ENCODE measurements around the gene KDM2B. TPM values are rescaled to one million over a fixed set of nuclear protein-coding genes. Genes with fewer than 3 reads are reported as not detected.

KDM2B gene
- total and polyA plus RNA-seq, 2 of the 8 experiments (the other 6 are each of a cell fraction or from before 2014, with no cell fraction given): 111 to 162 TPM

DNA sequence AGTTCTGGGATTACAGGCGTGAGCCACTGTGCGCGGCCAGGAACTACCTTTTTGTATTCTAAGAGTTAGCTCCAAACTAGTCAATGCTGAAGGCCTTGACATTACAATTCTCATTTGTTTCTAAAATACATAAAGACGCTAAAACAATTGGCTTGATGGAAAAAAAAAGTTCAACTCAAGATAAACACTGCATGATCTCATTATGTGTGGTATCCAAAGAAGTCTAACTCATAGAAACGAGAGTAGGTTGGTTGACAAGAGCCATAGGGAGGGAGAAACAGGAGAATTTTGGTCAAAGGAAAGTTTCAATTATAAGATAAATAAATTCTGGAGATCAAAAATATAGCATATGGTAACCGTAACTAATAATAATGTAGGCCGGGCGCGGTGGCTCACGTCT is 200.9 kb downstream of the KDM2B start:
- ChIA-PET CTCF (ENCODE audit: partially characterized antibody) (no interaction called here), POLR2A (ENCODE audit: partially characterized antibody) (no interaction called here)
- Histone ChIP-seq H3K9me3 (ENCODE audit: insufficient read depth in 2 of 2, low read depth in 1 of 2, low read length in 1 of 2) (no peaks in the 10 kb centered on the region), H3K23me2 (ENCODE audit: low read depth, low read length) (no peaks in the 10 kb centered on the region), H3K36me3 (ENCODE audit: control insufficient read depth in 2 of 4, insufficient read depth in 4 of 4, low read length in 3 of 4) (no peaks in the 10 kb centered on the region), H3K14ac (ENCODE audit: insufficient read length) (no peak overlapping the region), H2BK20ac (ENCODE audit: low read length) (no peak overlapping the region), H3K9ac (replicated peaks in 1 of 4; ENCODE audit: extremely low read depth in 1 of 4, low read depth in 3 of 4, low read length in 3 of 4) (no peak overlapping the region), H3K79me1 (ENCODE audit: low read depth, low read length) (no peaks in the 10 kb centered on the region), H2AK5ac (ENCODE audit: low read depth, low read length) (no peak overlapping the region), H2BK120ac (replicated peaks; ENCODE audit: low read depth, low read length) (no peak overlapping the region), H4K8ac (ENCODE audit: extremely low read depth, insufficient read depth, low read length) (no peak overlapping the region), H4K91ac (replicated peaks; ENCODE audit: insufficient read length, low read length) (no peak overlapping the region), H3K79me2 (ENCODE audit: control insufficient read depth in 1 of 2, insufficient read depth in 2 of 2, low read length in 2 of 2) (no peaks in the 10 kb centered on the region), H3K23ac (ENCODE audit: insufficient read length) (no peak overlapping the region), H3K4ac (replicated peaks; ENCODE audit: insufficient read length, low read depth, low read length) (no peak overlapping the region), H3K56ac (replicated peaks; ENCODE audit: insufficient read length, low read depth, low read length) (no peak overlapping the region), H2AFZ (ENCODE audit: low read length) (no peak overlapping the region), H3K4me2 (ENCODE audit: insufficient read depth in 1 of 2, low read depth in 2 of 2, low read length in 2 of 2) (no peak overlapping the region), H3K4me1 (replicated peaks in 1 of 4; ENCODE audit: control insufficient read depth in 3 of 4, insufficient read depth in 4 of 4, low read length in 3 of 4) (no peaks in the 10 kb centered on the region), H2BK12ac (ENCODE audit: low read depth, low read length) (no peak overlapping the region), H3K18ac (ENCODE audit: extremely low read depth, low read length) (no peak overlapping the region), H3K4me3 (ENCODE audit: extremely low read depth in 1 of 4, insufficient read depth in 2 of 4, low read depth in 3 of 4, low read length in 4 of 4) (no peak overlapping the region), H4K20me1 (replicated peaks in 1 of 2; ENCODE audit: control insufficient read depth in 1 of 2, insufficient read depth in 2 of 2, low read length in 2 of 2) (no peaks in the 10 kb centered on the region), H2BK5ac (ENCODE audit: low read depth, low read length) (no peak overlapping the region), H4K5ac (ENCODE audit: insufficient read length, low read depth, low read length) (no peak overlapping the region), H2BK15ac (ENCODE audit: low read length) (no peak overlapping the region), H3K27me3 (replicated peaks in 1 of 4; ENCODE audit: control insufficient read depth in 3 of 4, extremely low read depth in 1 of 4, insufficient read depth in 3 of 4, low read length in 3 of 4) (no peaks in the 10 kb centered on the region), H3K27ac (ENCODE audit: low read depth, low read length) (no peak overlapping the region)
- WGBS, 2 experiments (ENCODE audit: extremely low coverage in 1 of 2, insufficient coverage in 1 of 2, insufficient read length in 1 of 2, insufficient replicate concordance in 2 of 2, low coverage in 1 of 2, low lambda C conversion rate in 2 of 2, missing lambda C conversion rate in 1 of 2): 94% methylated on average over 10 of the region's 10 CpGs; no CpG with 5 or more reads in 1 of the 2 experiments
- no peak for TF ChIP-seq SIX5 (IDR thresholded peaks at IDR 0.05; ENCODE audit: low read depth, low read length)
- TF ChIP-seq BCL11A (IDR thresholded peaks at IDR 0.05; ENCODE audit: low read depth in 2 of 2, low read length in 2 of 2): no peak
- TF ChIP-seq SIN3A (conservative IDR thresholded peaks at IDR 0.05 in 1 of 2, IDR thresholded peaks at IDR 0.05 in 1 of 2; ENCODE audit: low read depth in 1 of 2, low read length in 2 of 2): no peak
- no peak for TF ChIP-seq CTCF (IDR thresholded peaks at IDR 0.05; ENCODE audit: control extremely low read depth in 1 of 3, insufficient read depth in 1 of 3, low read depth in 1 of 3, low read length in 3 of 3)
- TF ChIP-seq HDAC6 (IDR thresholded peaks at IDR 0.05; ENCODE audit: low read depth, low read length): no peak
- TF ChIP-seq ATF3 (IDR thresholded peaks at IDR 0.05; ENCODE audit: insufficient read depth, low read depth, low read length): no peak
- no peak for TF ChIP-seq RBBP5 (IDR thresholded peaks at IDR 0.05; ENCODE audit: borderline replicate concordance, low read depth, low read length)
- TF ChIP-seq USF2 (IDR thresholded peaks at IDR 0.05; ENCODE audit: low read length): no peak
- DNase-seq (ENCODE audit: low read depth in 1 of 2, low spot score in 2 of 2) (no peak), FAIRE-seq (no peak)
